Activated CD4-positive, alpha-beta T cell treated with anti-CD3 and anti-CD28 coated beads for 48 hours (primary cell): Measurements from ENCODE around the gene HES2.
A peak's percentile ranks its signal among the peaks of the same experiment; 100 is the strongest.
"Not testable (repeated sequence)": the region's sequence is repeated elsewhere in the genome, so short reads cannot be mapped to it uniquely, and the experiment has no call there.

Experiments used
- DNase-seq: peaks from one replicate; pipeline ENCODE4 v3.0.0-alpha.2; 2020

The HES2 gene

GRCh38 chr1:6384135-6384534 lies 35.6 kb downstream of the HES2 start:
- no peak for DNase-seq

GRCh38 chr1:6380037-6380436 lies 39.7 kb downstream of the HES2 start:
- no peak for DNase-seq

GRCh38 chr1:6378096-6378746 lies 41.5 kb downstream of the HES2 start:
- no peak for DNase-seq

- no peak for DNase-seq
Measured at GRCh38 chr1:6373961-6374720, 45.6 kb downstream of the HES2 start.

- DNase-seq: not testable (repeated sequence)
Measured at GRCh38 chr1:6372236-6372635, 47.5 kb downstream of the HES2 start.

GRCh38 chr1:6370006-6370405 lies 49.7 kb downstream of the HES2 start:
- DNase-seq: no peak

- DNase-seq: no peak
Measured at GRCh38 chr1:6367381-6368012, 52.2 kb downstream of the HES2 start.

GRCh38 chr1:6365047-6365446 lies 54.7 kb downstream of the HES2 start:
- DNase-seq: peak; percentile 62

GRCh38 chr1:6363085-6363884 lies 56.4 kb downstream of the HES2 start:
- peak; percentile 52 for DNase-seq
